ENCODE results near the gene PCDH9.

PCDH9 gene

DNA sequence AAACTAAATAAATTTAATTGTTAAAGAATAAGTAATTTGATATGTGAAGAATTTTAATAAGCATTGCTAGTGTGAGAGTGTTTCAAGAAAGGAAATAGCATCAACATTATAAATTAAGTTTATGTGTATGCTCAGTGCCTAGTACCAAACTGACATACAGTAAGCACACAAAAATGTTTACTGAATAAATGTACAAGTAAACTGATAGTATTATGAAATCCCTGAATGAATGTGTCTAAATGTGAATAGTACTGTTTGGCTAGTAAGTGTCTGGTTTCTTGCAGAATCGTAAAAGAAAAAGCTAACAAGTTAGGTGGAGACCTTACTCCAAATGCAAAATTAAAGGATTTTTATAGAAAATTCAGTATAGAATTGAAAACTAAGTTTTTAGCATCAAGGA lies 233.6 kb downstream of the PCDH9 start:
- TF ChIP-seq, protein P1, sequence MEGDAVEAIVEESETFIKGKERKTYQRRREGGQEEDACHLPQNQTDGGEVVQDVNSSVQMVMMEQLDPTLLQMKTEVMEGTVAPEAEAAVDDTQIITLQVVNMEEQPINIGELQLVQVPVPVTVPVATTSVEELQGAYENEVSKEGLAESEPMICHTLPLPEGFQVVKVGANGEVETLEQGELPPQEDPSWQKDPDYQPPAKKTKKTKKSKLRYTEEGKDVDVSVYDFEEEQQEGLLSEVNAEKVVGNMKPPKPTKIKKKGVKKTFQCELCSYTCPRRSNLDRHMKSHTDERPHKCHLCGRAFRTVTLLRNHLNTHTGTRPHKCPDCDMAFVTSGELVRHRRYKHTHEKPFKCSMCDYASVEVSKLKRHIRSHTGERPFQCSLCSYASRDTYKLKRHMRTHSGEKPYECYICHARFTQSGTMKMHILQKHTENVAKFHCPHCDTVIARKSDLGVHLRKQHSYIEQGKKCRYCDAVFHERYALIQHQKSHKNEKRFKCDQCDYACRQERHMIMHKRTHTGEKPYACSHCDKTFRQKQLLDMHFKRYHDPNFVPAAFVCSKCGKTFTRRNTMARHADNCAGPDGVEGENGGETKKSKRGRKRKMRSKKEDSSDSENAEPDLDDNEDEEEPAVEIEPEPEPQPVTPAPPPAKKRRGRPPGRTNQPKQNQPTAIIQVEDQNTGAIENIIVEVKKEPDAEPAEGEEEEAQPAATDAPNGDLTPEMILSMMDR (IDR thresholded peaks at IDR 0.05; ENCODE audit: low read length): no peak
- no peak for TF ChIP-seq EZH2 (IDR thresholded peaks at IDR 0.05; ENCODE audit: borderline replicate concordance, low read length)
- H3K27ac ChIP-seq (ENCODE audit: low read depth, low read length, poor library complexity, severe bottlenecking): peak overlapping the region; percentile 95
- peaks cover 8% of the 10 kb centered on the region for H3K9me3 ChIP-seq (ENCODE audit: low read length)
- peak overlapping the region; percentile 89 for H2AFZ ChIP-seq (ENCODE audit: low read length)
- no peaks in the 10 kb centered on the region for H3K9me2 ChIP-seq (ENCODE audit: low read depth, low read length)
- no peaks in the 10 kb centered on the region for H4K20me1 ChIP-seq (ENCODE audit: insufficient read depth, low read length)
- H3K79me2 ChIP-seq (ENCODE audit: insufficient read depth, low read length): no peaks in the 10 kb centered on the region
- H3K4me2 ChIP-seq (ENCODE audit: low read length): peak overlapping the region; percentile 76
- H3K4me1 ChIP-seq (ENCODE audit: insufficient read depth, low read length, severe bottlenecking): peaks cover 65% of the 10 kb centered on the region
- H3K36me3 ChIP-seq (ENCODE audit: insufficient read depth, low read length): 0 out of 2 replicates have a peak, but pooled peaks cover 5% of the 10 kb centered on the region
- H3K9ac ChIP-seq (ENCODE audit: low read length): peak overlapping the region; percentile 60
- H3F3A ChIP-seq (ENCODE audit: insufficient read depth, low read length): peaks cover 24% of the 10 kb centered on the region
- peak overlapping the region; percentile 12 for H3K4me3 ChIP-seq (ENCODE audit: low read depth, low read length, poor library complexity, severe bottlenecking)
- no peaks in the 10 kb centered on the region for H3K27me3 ChIP-seq (ENCODE audit: insufficient read depth, low read length)

DNA sequence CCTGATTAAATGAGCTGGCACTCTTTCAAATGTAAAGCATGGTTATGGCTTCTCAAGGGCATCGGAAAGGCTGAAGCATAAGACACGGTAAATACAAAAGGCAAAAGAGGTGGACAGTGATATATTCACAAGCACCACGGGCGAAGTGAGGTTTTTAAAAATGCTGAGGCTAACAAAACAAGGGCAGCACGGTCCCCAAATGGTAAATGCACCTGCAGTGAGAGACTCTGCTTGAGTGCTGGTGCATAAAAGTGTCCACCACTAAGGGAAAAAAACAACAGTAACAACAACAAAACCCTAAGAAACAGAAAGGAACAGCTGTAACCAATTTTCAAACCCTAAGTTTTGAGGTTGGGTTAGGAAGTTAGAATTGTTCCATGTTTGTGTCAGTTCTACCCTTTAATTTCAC lies 234.9 kb downstream of the PCDH9 start:
- peaks cover 24% of the 10 kb centered on the region for H3F3A ChIP-seq (ENCODE audit: insufficient read depth, low read length)
- peak overlapping the region; percentile 76 for H3K4me2 ChIP-seq (ENCODE audit: low read length)
- peaks cover 5% of the 10 kb centered on the region for H3K9me3 ChIP-seq (ENCODE audit: low read length)
- peak overlapping the region; percentile 55 for H3K4me3 ChIP-seq (ENCODE audit: low read depth, low read length, poor library complexity, severe bottlenecking)
- H3K27me3 ChIP-seq (ENCODE audit: insufficient read depth, low read length): no peaks in the 10 kb centered on the region
- no peaks in the 10 kb centered on the region for H4K20me1 ChIP-seq (ENCODE audit: insufficient read depth, low read length)
- H3K79me2 ChIP-seq (ENCODE audit: insufficient read depth, low read length): no peaks in the 10 kb centered on the region
- no peaks in the 10 kb centered on the region for H3K9me2 ChIP-seq (ENCODE audit: low read depth, low read length)
- peaks cover 65% of the 10 kb centered on the region for H3K4me1 ChIP-seq (ENCODE audit: insufficient read depth, low read length, severe bottlenecking)
- H2AFZ ChIP-seq (ENCODE audit: low read length): no peak overlapping the region
- TF ChIP-seq, protein P1 (IDR thresholded peaks at IDR 0.05; ENCODE audit: low read length): no peak
- no peak for TF ChIP-seq EZH2 (IDR thresholded peaks at IDR 0.05; ENCODE audit: borderline replicate concordance, low read length)
- peak overlapping the region; percentile 60 for H3K9ac ChIP-seq (ENCODE audit: low read length)
- H3K27ac ChIP-seq (ENCODE audit: low read depth, low read length, poor library complexity, severe bottlenecking): peak overlapping the region; percentile 95
- H3K36me3 ChIP-seq (ENCODE audit: insufficient read depth, low read length): 0 out of 2 replicates have a peak, but pooled peaks cover 5% of the 10 kb centered on the region

DNA sequence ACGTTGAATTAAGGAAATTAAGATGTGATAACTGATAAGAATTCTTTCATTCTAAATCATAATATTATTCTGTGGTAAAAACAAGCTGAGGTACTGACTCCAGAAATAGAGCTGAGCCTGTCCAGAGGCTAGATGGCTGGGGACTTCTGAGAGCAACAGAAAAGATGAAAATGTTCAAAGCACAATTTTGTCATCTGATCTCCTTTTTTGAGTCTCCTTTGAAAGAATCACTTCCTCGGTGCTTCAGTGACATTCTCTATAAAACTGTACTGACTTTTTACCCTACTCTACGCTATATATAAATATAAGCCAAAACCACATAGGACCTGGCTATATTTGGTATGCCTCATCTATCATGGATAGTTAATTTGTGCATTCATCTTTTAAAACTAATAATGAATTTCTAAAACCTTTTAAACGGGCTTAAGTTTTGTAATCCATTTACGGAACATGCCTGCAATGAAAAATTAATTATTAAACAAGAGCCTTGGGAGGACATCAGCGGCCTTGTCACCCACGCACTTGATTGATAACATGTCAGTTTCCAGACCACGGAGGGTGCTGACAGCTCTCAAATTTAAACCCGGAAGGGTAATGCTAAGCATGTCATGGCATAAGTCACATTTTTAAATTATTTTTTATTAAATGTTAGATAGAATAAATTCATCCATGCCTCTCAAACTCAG lies 235.5 kb downstream of the PCDH9 start:
- peak overlapping the region; percentile 60 for H3K9ac ChIP-seq (ENCODE audit: low read length)
- H3K4me3 ChIP-seq (ENCODE audit: low read depth, low read length, poor library complexity, severe bottlenecking): peak overlapping the region; percentile 55
- no peak overlapping the region for H2AFZ ChIP-seq (ENCODE audit: low read length)
- no peaks in the 10 kb centered on the region for H3K9me2 ChIP-seq (ENCODE audit: low read depth, low read length)
- no peaks in the 10 kb centered on the region for H3K27me3 ChIP-seq (ENCODE audit: insufficient read depth, low read length)
- H3K4me1 ChIP-seq (ENCODE audit: insufficient read depth, low read length, severe bottlenecking): peaks cover 69% of the 10 kb centered on the region
- H3K9me3 ChIP-seq (ENCODE audit: low read length): peaks cover 5% of the 10 kb centered on the region
- peaks cover 24% of the 10 kb centered on the region for H3F3A ChIP-seq (ENCODE audit: insufficient read depth, low read length)
- H3K36me3 ChIP-seq (ENCODE audit: insufficient read depth, low read length): 0 out of 2 replicates have a peak, but pooled peaks cover 5% of the 10 kb centered on the region
- TF ChIP-seq, protein P1 (IDR thresholded peaks at IDR 0.05; ENCODE audit: low read length): peak; percentile 4; the same call in 1 of the 2 replicates
- no peak for TF ChIP-seq EZH2 (IDR thresholded peaks at IDR 0.05; ENCODE audit: borderline replicate concordance, low read length)
- H4K20me1 ChIP-seq (ENCODE audit: insufficient read depth, low read length): no peaks in the 10 kb centered on the region
- peak overlapping the region; percentile 95 for H3K27ac ChIP-seq (ENCODE audit: low read depth, low read length, poor library complexity, severe bottlenecking)
- no peaks in the 10 kb centered on the region for H3K79me2 ChIP-seq (ENCODE audit: insufficient read depth, low read length)
- peak overlapping the region; percentile 76 for H3K4me2 ChIP-seq (ENCODE audit: low read length)

Measured in OCI-LY1 (cell line).